ENCODE data around the gene ACP6.

The ACP6 gene

DNA sequence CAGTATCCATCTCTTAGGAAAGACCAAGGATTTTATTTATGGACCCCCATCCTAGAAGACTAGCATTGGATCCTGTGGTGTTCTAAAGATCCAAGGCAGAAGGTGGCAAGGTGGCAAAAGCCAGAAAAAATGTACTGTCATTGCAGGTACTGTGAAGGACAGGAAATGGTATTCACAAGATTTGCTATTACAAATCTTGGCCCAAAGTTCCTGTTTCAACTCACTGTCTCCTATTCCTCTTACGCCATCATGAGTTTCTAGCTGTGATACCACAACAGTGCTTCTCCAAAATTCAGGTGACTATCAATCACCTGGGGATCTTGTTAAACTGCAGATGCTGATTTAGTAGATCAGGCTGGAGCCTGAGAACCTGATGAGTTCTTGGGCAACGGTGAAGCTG is 21.4 kb downstream of the ACP6 start:
- no peak overlapping the region for H3K4me3 ChIP-seq (replicated peaks; ENCODE audit: low read depth, low read length)
- TF ChIP-seq, protein P1, sequence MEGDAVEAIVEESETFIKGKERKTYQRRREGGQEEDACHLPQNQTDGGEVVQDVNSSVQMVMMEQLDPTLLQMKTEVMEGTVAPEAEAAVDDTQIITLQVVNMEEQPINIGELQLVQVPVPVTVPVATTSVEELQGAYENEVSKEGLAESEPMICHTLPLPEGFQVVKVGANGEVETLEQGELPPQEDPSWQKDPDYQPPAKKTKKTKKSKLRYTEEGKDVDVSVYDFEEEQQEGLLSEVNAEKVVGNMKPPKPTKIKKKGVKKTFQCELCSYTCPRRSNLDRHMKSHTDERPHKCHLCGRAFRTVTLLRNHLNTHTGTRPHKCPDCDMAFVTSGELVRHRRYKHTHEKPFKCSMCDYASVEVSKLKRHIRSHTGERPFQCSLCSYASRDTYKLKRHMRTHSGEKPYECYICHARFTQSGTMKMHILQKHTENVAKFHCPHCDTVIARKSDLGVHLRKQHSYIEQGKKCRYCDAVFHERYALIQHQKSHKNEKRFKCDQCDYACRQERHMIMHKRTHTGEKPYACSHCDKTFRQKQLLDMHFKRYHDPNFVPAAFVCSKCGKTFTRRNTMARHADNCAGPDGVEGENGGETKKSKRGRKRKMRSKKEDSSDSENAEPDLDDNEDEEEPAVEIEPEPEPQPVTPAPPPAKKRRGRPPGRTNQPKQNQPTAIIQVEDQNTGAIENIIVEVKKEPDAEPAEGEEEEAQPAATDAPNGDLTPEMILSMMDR (IDR thresholded peaks at IDR 0.05; ENCODE audit: low read length, missing control alignments) = no peak
- DNase-seq (ENCODE audit: low read depth) = no peak

GRCh38 chr1:147647796-147648633 is 22.3 kb downstream of the ACP6 start:
- TF ChIP-seq, protein P1 (IDR thresholded peaks at IDR 0.05; ENCODE audit: low read length, missing control alignments) = no peak
- no peak for DNase-seq (ENCODE audit: low read depth)
- H3K4me3 ChIP-seq (replicated peaks; ENCODE audit: low read depth, low read length) = no peak overlapping the region

- no peak overlapping the region for H3K4me3 ChIP-seq (replicated peaks; ENCODE audit: low read depth, low read length)
- no peak for DNase-seq (ENCODE audit: low read depth)
- TF ChIP-seq, protein P1 (IDR thresholded peaks at IDR 0.05; ENCODE audit: low read length, missing control alignments) = no peak
Measured at GRCh38 chr1:147643974-147644373, 26.4 kb downstream of the ACP6 start.

DNA sequence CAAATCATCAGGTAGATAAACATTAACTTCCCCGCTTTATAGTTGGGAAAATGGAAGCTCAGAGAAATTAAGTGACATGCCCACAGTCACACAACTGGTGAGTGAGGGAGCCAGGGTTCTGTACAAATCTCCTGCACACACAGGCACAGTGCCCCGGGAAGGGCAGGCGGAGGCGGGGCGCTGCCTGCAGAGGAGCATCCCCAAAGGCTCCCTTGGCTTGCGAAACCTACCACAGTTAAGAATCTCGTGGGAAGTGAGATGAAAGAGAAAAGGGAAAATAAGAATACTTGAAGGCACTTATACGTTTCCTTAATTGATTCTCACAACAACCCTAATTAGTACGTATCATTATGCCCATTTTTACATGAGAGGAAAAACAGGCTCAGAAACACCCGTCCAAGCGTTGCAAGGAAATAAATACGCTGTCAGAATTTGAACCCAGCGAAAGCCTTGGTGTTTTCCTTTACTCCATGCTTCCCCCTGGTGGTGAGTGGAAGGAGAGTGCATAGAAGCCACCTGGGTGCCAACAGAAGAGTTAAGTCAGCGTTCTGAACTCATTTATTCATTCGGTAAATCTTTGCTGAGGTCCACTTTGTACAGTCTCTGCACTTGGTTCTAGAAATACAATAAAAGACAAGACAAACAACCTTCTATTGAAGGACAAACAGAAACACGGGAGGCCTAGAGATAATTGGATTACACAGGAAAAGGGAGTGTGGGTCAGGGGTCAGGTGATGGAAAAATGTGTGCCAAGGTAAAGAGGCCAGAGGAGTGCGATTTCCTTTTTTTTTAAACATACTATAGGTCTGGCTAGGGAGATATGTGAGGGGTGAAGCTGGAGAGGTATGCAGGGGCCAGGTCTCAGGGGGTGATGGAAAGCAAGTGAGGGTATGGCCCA is 28.4 kb downstream of the ACP6 start:
- TF ChIP-seq, protein P1 (IDR thresholded peaks at IDR 0.05; ENCODE audit: low read length, missing control alignments) = peak; percentile 96
- peak; percentile 66 for DNase-seq (ENCODE audit: low read depth)
- H3K4me3 ChIP-seq (replicated peaks; ENCODE audit: low read depth, low read length) = no peak overlapping the region

DNA sequence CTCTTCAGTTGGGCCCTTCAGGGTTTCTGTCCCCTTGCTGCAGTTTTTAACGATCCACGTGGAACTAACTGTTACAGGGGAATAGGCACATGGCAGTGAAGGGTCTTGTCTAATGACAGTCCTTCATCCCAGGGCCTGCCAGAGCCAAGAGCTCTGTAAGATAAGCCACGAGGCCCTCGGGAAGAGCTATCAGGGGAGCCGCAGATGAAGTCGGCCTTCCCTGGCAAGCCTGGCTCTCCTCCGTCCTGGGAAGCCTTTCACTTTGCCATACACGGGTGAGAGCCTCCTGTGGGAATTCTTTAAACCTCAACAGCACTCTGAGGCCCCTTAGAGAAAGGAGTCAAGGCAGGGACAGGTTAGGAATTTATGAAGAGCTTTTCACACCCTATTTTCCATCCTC is 29.0 kb downstream of the ACP6 start:
- no peak overlapping the region for H3K4me3 ChIP-seq (replicated peaks; ENCODE audit: low read depth, low read length)
- DNase-seq (ENCODE audit: low read depth) = no peak
- TF ChIP-seq, protein P1 (IDR thresholded peaks at IDR 0.05; ENCODE audit: low read length, missing control alignments) = no peak

DNA sequence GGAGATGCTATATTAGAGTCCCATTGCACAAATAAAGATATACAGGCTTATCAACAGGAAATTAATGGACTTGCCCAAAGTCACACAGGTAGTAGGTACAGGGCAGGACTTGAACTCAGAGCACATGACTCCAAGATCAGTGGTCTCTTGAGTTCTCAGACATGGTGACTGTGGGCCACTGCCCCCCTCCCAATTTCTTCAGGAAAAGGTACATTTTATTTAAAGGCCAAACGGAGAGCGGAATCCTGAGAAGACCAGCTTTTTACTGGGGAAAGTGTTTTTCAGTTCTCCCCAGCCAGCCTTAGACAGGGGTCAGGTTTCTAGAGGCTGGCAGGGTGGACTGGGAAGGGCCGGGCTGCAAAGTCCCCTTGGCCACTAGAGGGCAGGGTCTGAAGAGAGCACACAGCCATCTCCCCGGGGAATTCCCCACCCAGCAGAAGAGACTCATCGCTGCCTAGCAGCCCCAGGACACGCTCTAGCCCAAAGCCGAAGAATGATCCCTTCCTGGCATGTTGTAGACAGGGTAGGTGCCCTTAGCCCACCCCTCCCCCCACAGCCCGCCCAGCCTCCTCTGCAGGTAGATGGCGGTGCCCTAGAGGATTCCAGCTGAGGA is 29.7 kb downstream of the ACP6 start:
- TF ChIP-seq, protein P1 (IDR thresholded peaks at IDR 0.05; ENCODE audit: low read length, missing control alignments) = peak; percentile 94
- peak; percentile 87 for DNase-seq (ENCODE audit: low read depth)

More for the DNA sequence above, 29.7 kb downstream of the ACP6 start:
- H3K4me3 ChIP-seq (replicated peaks; ENCODE audit: low read depth, low read length) = no peak overlapping the region
